H1 (cell line): ENCODE results near the gene TMEM151A.

Experiments
- GABPA ChIP-seq: IDR thresholded peaks from 2 replicates; pipeline ENCODE4 v1.6.1; 2011; ENCODE audit warnings: mild to moderate bottlenecking, low read length, moderate library complexity, borderline replicate concordance; ENCODE audit not compliant: insufficient read depth
- RAD21 ChIP-seq, 2 experiments: IDR thresholded peaks in 1 of 2; conservative IDR thresholded peaks in 1 of 2; 2 replicates each; pipeline ENCODE4 v1.6.1; 2011; ENCODE audit warnings: low read depth in 2 of 2, low read length in 2 of 2, improper control_type of control experiment in 1 of 2, inconsistent platforms in 1 of 2, mild to moderate bottlenecking in 1 of 2, moderate library complexity in 1 of 2
- TF ChIP-seq, protein P1 (sequence below), 3 experiments: IDR thresholded peaks; 1 replicate in 2 of 3; 2 replicates in 1 of 3; pipeline versions ENCODE4 v1.5.1 to v1.6.1; 2011; ENCODE audit warnings: low read length in 3 of 3, mild to moderate bottlenecking in 3 of 3, inconsistent platforms in 2 of 3, low read depth in 1 of 3, moderate library complexity in 1 of 3; ENCODE audit not compliant: insufficient read depth in 1 of 3; ENCODE audit errors: control extremely low read depth in 1 of 3

DNA sequence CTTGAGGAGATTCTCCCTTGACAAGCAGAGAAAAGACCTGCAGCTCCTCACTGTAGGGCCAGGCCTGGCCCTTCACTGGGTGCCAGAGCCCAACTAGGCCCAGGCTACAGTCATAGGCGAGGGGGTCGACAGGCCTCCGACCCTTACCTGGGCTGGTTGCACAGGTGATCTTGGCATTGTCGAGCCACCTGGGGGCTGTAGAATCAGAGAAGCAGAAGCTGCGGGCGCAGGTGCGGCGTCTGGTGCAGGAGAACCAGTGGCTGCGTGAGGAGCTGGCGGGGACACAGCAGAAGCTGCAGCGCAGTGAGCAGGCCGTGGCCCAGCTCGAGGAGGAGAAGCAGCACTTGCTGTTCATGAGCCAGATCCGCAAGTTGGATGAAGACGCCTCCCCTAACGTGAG, 30.1 kb upstream of the TMEM151A start:
- TF ChIP-seq RAD21 (IDR thresholded peaks at IDR 0.05 in 1 of 2, conservative IDR thresholded peaks at IDR 0.05 in 1 of 2; ENCODE audit: low read depth in 2 of 2, low read length in 2 of 2) (no peak), GABPA (no peak)
- TF ChIP-seq, protein P1, sequence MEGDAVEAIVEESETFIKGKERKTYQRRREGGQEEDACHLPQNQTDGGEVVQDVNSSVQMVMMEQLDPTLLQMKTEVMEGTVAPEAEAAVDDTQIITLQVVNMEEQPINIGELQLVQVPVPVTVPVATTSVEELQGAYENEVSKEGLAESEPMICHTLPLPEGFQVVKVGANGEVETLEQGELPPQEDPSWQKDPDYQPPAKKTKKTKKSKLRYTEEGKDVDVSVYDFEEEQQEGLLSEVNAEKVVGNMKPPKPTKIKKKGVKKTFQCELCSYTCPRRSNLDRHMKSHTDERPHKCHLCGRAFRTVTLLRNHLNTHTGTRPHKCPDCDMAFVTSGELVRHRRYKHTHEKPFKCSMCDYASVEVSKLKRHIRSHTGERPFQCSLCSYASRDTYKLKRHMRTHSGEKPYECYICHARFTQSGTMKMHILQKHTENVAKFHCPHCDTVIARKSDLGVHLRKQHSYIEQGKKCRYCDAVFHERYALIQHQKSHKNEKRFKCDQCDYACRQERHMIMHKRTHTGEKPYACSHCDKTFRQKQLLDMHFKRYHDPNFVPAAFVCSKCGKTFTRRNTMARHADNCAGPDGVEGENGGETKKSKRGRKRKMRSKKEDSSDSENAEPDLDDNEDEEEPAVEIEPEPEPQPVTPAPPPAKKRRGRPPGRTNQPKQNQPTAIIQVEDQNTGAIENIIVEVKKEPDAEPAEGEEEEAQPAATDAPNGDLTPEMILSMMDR (IDR thresholded peaks at IDR 0.05; ENCODE audit: control extremely low read depth in 1 of 3, insufficient read depth in 1 of 3, low read depth in 1 of 3, low read length in 3 of 3) = no peak
